ENCODE results near the gene P3H2. TPM values are rescaled to one million over a fixed set of nuclear protein-coding genes. Genes with fewer than 3 reads are reported as not detected.
"Not testable (repeated sequence)": the region's sequence is repeated elsewhere in the genome, so short reads cannot be mapped to it uniquely, and the experiment has no call there.

P3H2 gene
- total RNA-seq, 4 donors from 2014 or later: 0.24 to 4.0 (median 0.90) TPM

DNA sequence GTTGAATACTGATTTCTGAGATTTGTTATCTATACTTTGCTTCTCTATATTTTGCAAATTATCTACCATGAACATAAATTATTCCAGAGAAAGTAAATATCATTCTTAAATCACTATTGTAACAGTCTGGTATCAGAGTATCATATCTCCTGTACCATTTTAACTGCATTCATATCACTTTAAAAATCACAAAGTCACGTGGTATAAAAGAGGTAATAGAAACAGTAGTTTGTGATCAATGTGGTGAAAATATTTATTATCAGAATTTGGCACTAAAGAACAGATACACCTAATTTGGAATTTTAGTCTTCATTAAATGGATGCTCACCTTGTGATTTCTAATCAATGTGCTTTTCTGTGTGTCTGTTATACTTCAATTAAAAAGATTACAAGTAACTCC is 47.8 kb downstream of the P3H2 start:
- no peak overlapping the region for H3K27ac ChIP-seq
- no peaks in the 10 kb centered on the region for H3K9me3 ChIP-seq
- intact Hi-C loops (cut with DNase I; ENCODE audit: low total_unique reads) (no loop called here), in situ Hi-C loops (cut with MboI; ENCODE audit: low sequenced_read_pairs in 4 of 4) (no loop called here)
- H3K36me3 ChIP-seq: no peaks in the 10 kb centered on the region
- ATAC-seq (no peak), DNase-seq (no peak)
- no peak overlapping the region for H3K4me3 ChIP-seq
- H3K4me1 ChIP-seq: no peaks in the 10 kb centered on the region
- TF ChIP-seq, protein P1, sequence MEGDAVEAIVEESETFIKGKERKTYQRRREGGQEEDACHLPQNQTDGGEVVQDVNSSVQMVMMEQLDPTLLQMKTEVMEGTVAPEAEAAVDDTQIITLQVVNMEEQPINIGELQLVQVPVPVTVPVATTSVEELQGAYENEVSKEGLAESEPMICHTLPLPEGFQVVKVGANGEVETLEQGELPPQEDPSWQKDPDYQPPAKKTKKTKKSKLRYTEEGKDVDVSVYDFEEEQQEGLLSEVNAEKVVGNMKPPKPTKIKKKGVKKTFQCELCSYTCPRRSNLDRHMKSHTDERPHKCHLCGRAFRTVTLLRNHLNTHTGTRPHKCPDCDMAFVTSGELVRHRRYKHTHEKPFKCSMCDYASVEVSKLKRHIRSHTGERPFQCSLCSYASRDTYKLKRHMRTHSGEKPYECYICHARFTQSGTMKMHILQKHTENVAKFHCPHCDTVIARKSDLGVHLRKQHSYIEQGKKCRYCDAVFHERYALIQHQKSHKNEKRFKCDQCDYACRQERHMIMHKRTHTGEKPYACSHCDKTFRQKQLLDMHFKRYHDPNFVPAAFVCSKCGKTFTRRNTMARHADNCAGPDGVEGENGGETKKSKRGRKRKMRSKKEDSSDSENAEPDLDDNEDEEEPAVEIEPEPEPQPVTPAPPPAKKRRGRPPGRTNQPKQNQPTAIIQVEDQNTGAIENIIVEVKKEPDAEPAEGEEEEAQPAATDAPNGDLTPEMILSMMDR (IDR thresholded peaks at IDR 0.05 in 4 of 5, conservative IDR thresholded peaks at IDR 0.05 in 1 of 5): no peak
- no peak for TF ChIP-seq POLR2A (IDR thresholded peaks at IDR 0.05)
- no peaks in the 10 kb centered on the region for H3K27me3 ChIP-seq

DNA sequence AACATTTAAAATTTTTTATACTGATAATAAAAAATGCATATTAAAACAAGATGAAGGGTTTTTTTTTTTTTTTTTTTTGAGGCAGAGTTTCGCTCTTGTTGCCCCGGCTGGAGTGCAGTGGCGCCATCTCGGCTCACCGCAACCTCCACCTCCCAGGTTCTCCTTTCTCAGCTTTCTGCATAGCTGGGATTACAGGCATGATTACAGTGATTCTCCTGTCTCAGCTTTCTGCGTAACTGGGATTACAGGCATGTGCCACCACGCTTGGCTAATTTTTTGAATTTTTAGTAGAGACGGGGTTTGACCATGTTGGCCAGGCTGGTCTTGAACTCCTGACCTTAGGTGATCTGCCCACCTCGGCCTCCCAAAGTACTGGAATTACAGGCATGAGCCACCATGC is 48.8 kb downstream of the P3H2 start:
- DNase-seq; ATAC-seq; H3K9me3 ChIP-seq; H3K4me1 ChIP-seq; intact Hi-C loops (cut with DNase I; ENCODE audit: low total_unique reads); H3K27ac ChIP-seq; H3K4me3 ChIP-seq; H3K36me3 ChIP-seq; in situ Hi-C loops (cut with MboI; ENCODE audit: low sequenced_read_pairs in 4 of 4); H3K27me3 ChIP-seq: not testable (repeated sequence)

DNA sequence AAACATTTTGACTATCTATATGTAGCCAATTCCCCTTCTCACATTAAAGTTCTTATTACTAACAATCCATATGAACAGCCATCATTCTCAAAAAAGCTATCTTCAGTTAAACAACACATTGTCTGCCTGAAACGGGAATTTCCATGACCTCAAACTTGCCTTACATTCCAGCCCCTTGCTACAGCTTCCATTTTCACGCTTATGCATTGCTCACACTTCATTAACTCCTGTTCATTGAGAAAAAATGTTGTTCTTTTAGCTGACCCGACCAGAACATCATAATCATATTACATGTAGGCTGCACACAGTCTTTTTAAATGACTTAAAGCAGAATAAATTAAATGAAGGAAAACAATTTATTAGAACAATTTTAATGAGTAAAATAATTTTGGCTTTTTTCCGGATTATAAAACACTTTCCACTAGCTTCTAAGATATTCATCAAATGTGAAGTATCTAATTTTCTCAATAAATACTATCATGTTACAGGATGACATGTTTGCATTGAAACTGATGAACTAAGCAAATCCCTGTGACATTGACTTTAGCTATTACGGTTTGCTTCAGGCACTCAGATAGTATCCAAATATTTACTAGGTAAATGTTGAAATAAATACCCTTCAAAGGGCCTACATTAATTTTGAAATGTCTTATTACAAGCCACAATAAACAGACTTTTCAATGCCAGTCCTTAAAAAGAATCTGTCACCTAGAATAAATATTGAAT is 49.9 kb downstream of the P3H2 start:
- intact Hi-C loops (cut with DNase I; ENCODE audit: low total_unique reads): no loop called here
- H3K27ac ChIP-seq: no peak overlapping the region
- TF ChIP-seq, protein P1 (IDR thresholded peaks at IDR 0.05 in 4 of 5, conservative IDR thresholded peaks at IDR 0.05 in 1 of 5): no peak
- TF ChIP-seq POLR2A (IDR thresholded peaks at IDR 0.05): no peak

DNA sequence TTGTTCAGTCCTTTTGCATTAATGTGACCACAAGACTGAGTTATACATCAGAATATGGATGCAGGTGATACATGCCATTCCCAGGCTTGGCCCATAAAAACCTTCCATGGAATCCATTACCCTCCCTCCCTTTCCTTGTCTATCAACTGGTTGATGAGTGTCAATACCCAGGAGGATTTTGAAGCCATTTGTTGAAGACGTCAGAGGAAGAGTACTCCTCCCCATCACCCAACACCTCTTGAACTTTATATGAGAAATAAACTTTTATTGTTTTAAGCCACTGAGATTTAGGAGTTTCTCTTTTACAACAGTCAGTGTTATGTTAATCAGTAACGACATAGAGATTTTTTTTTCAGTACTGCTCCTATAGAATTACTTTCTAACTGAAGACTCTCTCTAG is 55.5 kb downstream of the P3H2 start:
- intact Hi-C loops (cut with DNase I; ENCODE audit: low total_unique reads): no loop called here
- Histone ChIP-seq H3K36me3 (no peaks in the 10 kb centered on the region), H3K27ac (no peak overlapping the region), H3K27me3 (no peaks in the 10 kb centered on the region), H3K4me1 (no peaks in the 10 kb centered on the region), H3K4me3 (no peak overlapping the region), H3K9me3 (no peaks in the 10 kb centered on the region)
- in situ Hi-C loops (cut with MboI; ENCODE audit: low sequenced_read_pairs in 4 of 4): no loop called here
- no peak for DNase-seq
- no peak for ATAC-seq
- TF ChIP-seq POLR2A (IDR thresholded peaks at IDR 0.05): no peak
- TF ChIP-seq, protein P1 (IDR thresholded peaks at IDR 0.05 in 4 of 5, conservative IDR thresholded peaks at IDR 0.05 in 1 of 5): no peak

More for the DNA sequence above, 49.9 kb downstream of the P3H2 start:
- in situ Hi-C loops (cut with MboI; ENCODE audit: low sequenced_read_pairs in 4 of 4): no loop called here
- Histone ChIP-seq H3K36me3 (no peaks in the 10 kb centered on the region), H3K9me3 (no peaks in the 10 kb centered on the region), H3K4me1 (no peaks in the 10 kb centered on the region), H3K27me3 (no peaks in the 10 kb centered on the region), H3K4me3 (no peak overlapping the region)
- no peak for ATAC-seq
- DNase-seq: no peak

DNA sequence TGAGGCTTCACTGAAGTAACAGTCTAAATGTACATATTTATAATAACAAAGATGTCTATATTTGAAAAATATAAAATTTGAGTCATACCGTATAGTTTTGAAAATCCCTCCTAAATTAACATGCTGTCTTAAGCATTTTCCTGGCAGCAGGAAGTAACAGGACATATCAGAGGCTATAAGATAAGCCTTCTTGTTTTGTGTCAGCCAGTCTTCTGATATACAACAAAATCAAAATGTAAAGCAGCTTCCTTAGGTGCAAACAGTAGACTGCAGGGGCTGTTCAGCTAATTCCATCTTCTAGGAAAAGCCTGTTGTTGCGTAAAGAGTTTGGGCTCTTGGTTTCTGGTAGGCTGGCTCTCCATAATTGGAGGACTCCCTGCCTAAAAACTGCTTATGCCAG is 56.0 kb downstream of the P3H2 start:
- Histone ChIP-seq H3K27ac (no peak overlapping the region), H3K9me3 (no peaks in the 10 kb centered on the region), H3K4me3 (no peak overlapping the region), H3K36me3 (no peaks in the 10 kb centered on the region), H3K27me3 (no peaks in the 10 kb centered on the region), H3K4me1 (no peaks in the 10 kb centered on the region)
- in situ Hi-C loops (cut with MboI; ENCODE audit: low sequenced_read_pairs in 4 of 4): no loop called here
- no peak for TF ChIP-seq POLR2A (IDR thresholded peaks at IDR 0.05)
- TF ChIP-seq, protein P1 (IDR thresholded peaks at IDR 0.05 in 4 of 5, conservative IDR thresholded peaks at IDR 0.05 in 1 of 5): no peak
- ATAC-seq: no peak
- intact Hi-C loops (cut with DNase I; ENCODE audit: low total_unique reads): no loop called here
- DNase-seq: no peak

All from gastrocnemius medialis (tissue), 4 donors.